Measurements from ENCODE around the gene MRPL21. TPM values are rescaled to one million over a fixed set of nuclear protein-coding genes. Genes with fewer than 3 reads are reported as not detected.

Gene MRPL21
- total RNA-seq, 3 donors from 2014 or later (not counting 1 experiment from before 2014, with no cell fraction given) = 39.0 to 47.4 (median 40.3) TPM

DNA sequence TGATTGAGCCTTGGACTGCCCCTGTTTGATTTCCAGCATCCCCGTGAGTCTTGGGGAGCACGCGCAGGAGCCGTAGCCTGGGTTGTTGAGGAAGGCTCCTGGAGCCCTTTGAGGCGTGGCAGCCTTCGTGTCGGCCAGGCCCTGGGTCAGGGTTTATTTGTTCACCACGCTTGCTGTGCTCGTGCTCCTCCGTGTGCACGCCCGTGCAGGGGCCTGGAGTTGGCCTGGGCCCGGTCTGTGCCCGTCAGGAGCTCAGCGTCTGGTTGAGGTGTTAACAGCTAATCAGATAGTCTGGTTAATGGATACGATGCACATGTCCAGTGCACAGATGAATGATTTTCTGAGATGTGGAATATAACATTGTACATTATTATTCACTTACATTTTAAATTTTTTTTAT, 8.1 kb upstream of the MRPL21 start:
- TF ChIP-seq, protein P1, sequence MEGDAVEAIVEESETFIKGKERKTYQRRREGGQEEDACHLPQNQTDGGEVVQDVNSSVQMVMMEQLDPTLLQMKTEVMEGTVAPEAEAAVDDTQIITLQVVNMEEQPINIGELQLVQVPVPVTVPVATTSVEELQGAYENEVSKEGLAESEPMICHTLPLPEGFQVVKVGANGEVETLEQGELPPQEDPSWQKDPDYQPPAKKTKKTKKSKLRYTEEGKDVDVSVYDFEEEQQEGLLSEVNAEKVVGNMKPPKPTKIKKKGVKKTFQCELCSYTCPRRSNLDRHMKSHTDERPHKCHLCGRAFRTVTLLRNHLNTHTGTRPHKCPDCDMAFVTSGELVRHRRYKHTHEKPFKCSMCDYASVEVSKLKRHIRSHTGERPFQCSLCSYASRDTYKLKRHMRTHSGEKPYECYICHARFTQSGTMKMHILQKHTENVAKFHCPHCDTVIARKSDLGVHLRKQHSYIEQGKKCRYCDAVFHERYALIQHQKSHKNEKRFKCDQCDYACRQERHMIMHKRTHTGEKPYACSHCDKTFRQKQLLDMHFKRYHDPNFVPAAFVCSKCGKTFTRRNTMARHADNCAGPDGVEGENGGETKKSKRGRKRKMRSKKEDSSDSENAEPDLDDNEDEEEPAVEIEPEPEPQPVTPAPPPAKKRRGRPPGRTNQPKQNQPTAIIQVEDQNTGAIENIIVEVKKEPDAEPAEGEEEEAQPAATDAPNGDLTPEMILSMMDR (IDR thresholded peaks at IDR 0.05) = no peak
- ATAC-seq (no peak), DNase-seq (no peak)
- Mint-ChIP-seq H3K36me3 (peaks cover 8% of the 10 kb centered on the region), H3K27me3 (ENCODE audit: low read depth in 2 of 2) (no peaks in the 10 kb centered on the region), H3K9me3 (no peaks in the 10 kb centered on the region), H3K4me3 (no peak overlapping the region), H3K4me1 (no peaks in the 10 kb centered on the region), H3K27ac (no peak overlapping the region)
- Histone ChIP-seq H3K9me3 (ENCODE audit: control insufficient read depth, insufficient read depth, low read length) (no peaks in the 10 kb centered on the region), H3K27ac (ENCODE audit: low read length) (no peak overlapping the region), H3K4me1 (ENCODE audit: control insufficient read depth, insufficient read depth, low read length) (no peaks in the 10 kb centered on the region), H3K4me3 (ENCODE audit: low read length) (no peak overlapping the region), H3K36me3 (ENCODE audit: control insufficient read depth, insufficient read depth, low read length) (peaks cover 62% of the 10 kb centered on the region), H3K27me3 (ENCODE audit: control insufficient read depth, insufficient read depth, low read length) (no peaks in the 10 kb centered on the region)
- 99% methylated on average over 16 of the region's 16 CpGs for WGBS (ENCODE audit: insufficient coverage)
- intact Hi-C loops (cut with micrococcal nuclease) = no loop called here

DNA sequence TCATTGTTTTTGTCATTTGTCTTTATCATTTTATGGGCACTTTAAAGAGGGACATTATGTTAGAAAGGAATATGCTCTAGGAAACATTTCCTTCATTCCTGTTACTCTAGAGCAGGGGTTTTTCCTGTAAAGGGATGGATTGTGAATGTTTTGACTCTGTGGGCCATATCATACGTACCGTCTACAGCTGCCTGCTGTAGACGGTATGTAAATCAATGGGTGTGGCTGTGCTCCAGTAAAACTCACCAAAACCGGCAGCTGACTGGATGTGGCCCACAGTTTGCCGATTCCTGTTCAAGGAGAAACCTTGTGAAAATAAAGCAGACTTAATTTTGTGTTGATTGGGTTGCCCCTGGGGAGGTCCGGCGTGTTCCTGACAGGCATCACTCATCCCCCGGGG, 7.3 kb upstream of the MRPL21 start:
- Histone ChIP-seq H3K27me3 (ENCODE audit: control insufficient read depth, insufficient read depth, low read length) (no peaks in the 10 kb centered on the region), H3K4me1 (ENCODE audit: control insufficient read depth, insufficient read depth, low read length) (no peaks in the 10 kb centered on the region), H3K27ac (ENCODE audit: low read length) (no peak overlapping the region), H3K36me3 (ENCODE audit: control insufficient read depth, insufficient read depth, low read length) (peaks cover 55% of the 10 kb centered on the region), H3K9me3 (ENCODE audit: control insufficient read depth, insufficient read depth, low read length) (no peaks in the 10 kb centered on the region), H3K4me3 (ENCODE audit: low read length) (no peak overlapping the region)
- WGBS (ENCODE audit: insufficient coverage) = 85% methylated on average over 8 of the region's 8 CpGs
- TF ChIP-seq, protein P1 (IDR thresholded peaks at IDR 0.05) = no peak
- H3K9me3 Mint-ChIP-seq = no peaks in the 10 kb centered on the region
- intact Hi-C loops (cut with micrococcal nuclease) = no loop called here
- peaks cover under 1 to 2% of the 10 kb centered on the region in 2 donors for H3K4me1 Mint-ChIP-seq
- peaks cover 8% of the 10 kb centered on the region for H3K36me3 Mint-ChIP-seq
- no peaks in the 10 kb centered on the region for H3K27me3 Mint-ChIP-seq (ENCODE audit: low read depth in 2 of 2)
- DNase-seq (no peak), ATAC-seq (no peak)
- no peak overlapping the region for H3K27ac Mint-ChIP-seq
- H3K4me3 Mint-ChIP-seq = no peak overlapping the region

DNA sequence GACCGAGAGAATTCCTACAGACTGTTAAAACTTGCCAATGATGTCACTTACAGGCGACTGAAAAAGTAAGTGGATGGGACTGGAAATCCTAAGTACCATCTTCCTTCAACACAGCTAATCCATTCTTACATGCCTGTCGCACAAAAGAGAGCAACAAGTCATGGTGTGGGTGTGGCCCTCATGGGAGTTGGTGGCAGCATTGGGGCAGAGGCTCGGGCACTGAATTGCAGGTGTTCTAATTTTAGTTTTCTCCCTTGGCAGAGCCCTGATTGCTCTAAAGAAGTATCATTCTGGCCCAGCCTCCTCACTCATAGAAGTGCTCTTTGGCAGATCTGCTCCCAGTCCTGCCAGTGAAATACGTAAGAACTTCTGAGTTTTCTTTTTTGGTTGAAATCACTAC, 4.6 kb upstream of the MRPL21 start:
- H3K4me3 ChIP-seq (ENCODE audit: low read length) = no peak overlapping the region
- Mint-ChIP-seq H3K36me3 (no peaks in the 10 kb centered on the region), H3K27me3 (ENCODE audit: low read depth in 2 of 2) (no peaks in the 10 kb centered on the region), H3K4me1 (peaks cover 18 to 27% of the 10 kb centered on the region in 2 donors), H3K4me3 (no peak overlapping the region), H3K27ac (no peak overlapping the region), H3K9me3 (no peaks in the 10 kb centered on the region)
- WGBS (ENCODE audit: insufficient coverage) = 96% methylated on average over 5 of the region's 5 CpGs
- ATAC-seq (no peak), DNase-seq (no peak)
- intact Hi-C loops (cut with micrococcal nuclease) = no loop called here
- peaks cover 38% of the 10 kb centered on the region for H3K36me3 ChIP-seq (ENCODE audit: control insufficient read depth, insufficient read depth, low read length)
- H3K27ac ChIP-seq (ENCODE audit: low read length) = no peak overlapping the region
- H3K9me3 ChIP-seq (ENCODE audit: control insufficient read depth, insufficient read depth, low read length) = no peaks in the 10 kb centered on the region
- peaks cover 17% of the 10 kb centered on the region for H3K4me1 ChIP-seq (ENCODE audit: control insufficient read depth, insufficient read depth, low read length)
- TF ChIP-seq, protein P1 (IDR thresholded peaks at IDR 0.05) = no peak
- no peaks in the 10 kb centered on the region for H3K27me3 ChIP-seq (ENCODE audit: control insufficient read depth, insufficient read depth, low read length)
